Neuron (in vitro differentiated cells): Measurements from ENCODE around the gene ASXL2.
"Not testable (repeated sequence)": the region's sequence is repeated elsewhere in the genome, so short reads cannot be mapped to it uniquely, and the experiment has no call there.

ENCODE experiments used
- H2AFZ ChIP-seq: one replicate; pipeline ENCODE4 v1.6.1; 2013; ENCODE audit warnings: low read depth, mild to moderate bottlenecking, inconsistent platforms, low read length, moderate library complexity
- H3K27me3 ChIP-seq: one replicate; pipeline ENCODE4 v1.6.1; 2013; ENCODE audit warnings: low read length; ENCODE audit not compliant: insufficient read depth
- H3K36me3 ChIP-seq: one replicate; pipeline ENCODE4 v1.6.1; 2013; ENCODE audit warnings: low read length; ENCODE audit not compliant: insufficient read depth
- H3K4me1 ChIP-seq: one replicate; pipeline ENCODE4 v1.6.1; 2013; ENCODE audit warnings: low read length; ENCODE audit not compliant: insufficient read depth
- H3K4me3 ChIP-seq: 2 replicates; pipeline ENCODE4 v1.5.1; 2013; ENCODE audit warnings: mild to moderate bottlenecking, low read length, moderate library complexity
- H3K9me3 ChIP-seq: one replicate; pipeline ENCODE4 v1.6.1; 2013; ENCODE audit warnings: low read length

ASXL2 gene

DNA sequence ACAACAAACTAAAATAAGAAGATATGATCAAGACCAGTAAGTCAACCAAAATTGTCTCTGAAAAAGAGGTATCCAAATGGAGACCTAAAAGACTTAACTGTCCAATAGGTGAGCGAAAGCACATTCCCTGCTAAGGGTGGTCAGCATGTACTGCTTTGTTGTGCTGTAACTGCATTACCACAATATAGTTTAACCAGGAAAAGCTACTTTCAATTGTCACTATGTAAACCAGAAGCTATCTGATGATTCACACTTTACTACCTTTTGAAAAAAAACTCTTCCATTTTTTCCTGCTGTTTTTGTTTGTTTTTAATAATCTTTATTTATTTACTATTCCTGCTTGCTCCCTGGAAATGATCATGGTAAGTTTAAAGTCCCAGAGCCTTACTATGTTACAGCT is 36.1 kb downstream of the ASXL2 start:
- no peaks in the 10 kb centered on the region for H3K9me3 ChIP-seq
- no peaks in the 10 kb centered on the region for H3K27me3 ChIP-seq
- H2AFZ ChIP-seq: no peak overlapping the region
- no peaks in the 10 kb centered on the region for H3K4me1 ChIP-seq
- H3K36me3 ChIP-seq: peaks cover 20% of the 10 kb centered on the region
- H3K4me3 ChIP-seq: no peak overlapping the region

DNA sequence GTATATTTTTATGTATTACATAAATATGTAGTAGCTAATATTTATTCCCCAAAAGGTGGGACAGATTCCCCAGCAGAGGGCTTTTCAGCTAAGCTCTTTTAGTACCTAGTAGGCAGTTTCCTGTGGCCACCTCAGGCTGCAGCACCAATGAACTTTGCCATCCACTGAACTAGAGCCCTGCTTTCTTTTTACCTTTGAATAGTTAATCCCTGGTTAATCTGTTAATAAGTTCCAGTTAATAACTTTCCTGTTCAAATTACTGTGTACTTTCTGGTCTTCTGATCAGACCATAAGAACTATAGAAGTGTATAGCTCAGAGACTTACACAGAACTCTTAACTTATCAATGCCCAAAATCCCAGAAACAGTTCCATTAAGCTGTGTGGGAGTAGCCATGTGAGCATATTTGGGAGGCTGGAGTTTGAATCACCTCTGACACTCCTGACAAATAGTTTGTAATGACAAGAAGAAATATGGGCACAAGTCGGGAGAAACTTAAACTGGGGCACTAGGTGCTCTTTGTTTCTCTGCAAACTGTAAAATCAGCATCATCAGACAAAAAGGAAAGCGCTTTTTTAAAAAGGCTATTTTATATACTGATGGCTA is 40.0 kb downstream of the ASXL2 start:
- no peak overlapping the region for H3K4me3 ChIP-seq

DNA sequence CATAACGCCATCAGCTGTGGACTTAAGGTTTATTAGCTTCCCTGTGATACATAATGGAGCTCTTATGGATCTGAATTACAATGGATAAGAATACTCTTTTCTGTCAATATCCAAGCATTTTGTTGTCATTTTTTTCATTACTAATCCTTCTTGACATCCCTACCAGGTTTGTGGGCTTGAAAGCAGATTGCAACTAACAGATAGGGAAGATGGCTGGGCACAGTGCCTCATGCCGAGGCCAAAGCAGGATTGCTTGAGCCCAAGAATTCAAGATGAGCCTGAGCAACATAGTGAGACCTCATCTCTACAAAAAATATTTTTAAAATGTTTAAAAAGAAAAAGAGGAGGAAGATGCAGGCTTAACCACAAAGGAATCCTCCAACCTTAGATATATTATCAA is 42.4 kb downstream of the ASXL2 start:
- Histone ChIP-seq H3K4me3 (no peak overlapping the region), H3K4me1 (no peaks in the 10 kb centered on the region), H2AFZ (no peak overlapping the region), H3K9me3 (peaks cover 7% of the 10 kb centered on the region), H3K27me3 (no peaks in the 10 kb centered on the region), H3K36me3 (peaks cover 4% of the 10 kb centered on the region)

More for the DNA sequence above, 40.0 kb downstream of the ASXL2 start:
- Histone ChIP-seq H2AFZ (no peak overlapping the region), H3K4me1 (no peaks in the 10 kb centered on the region), H3K27me3 (no peaks in the 10 kb centered on the region), H3K36me3 (peaks cover 14% of the 10 kb centered on the region), H3K9me3 (peaks cover under 1% of the 10 kb centered on the region)

- H3K4me3 ChIP-seq: no peak overlapping the region
- no peaks in the 10 kb centered on the region for H3K36me3 ChIP-seq
- peaks cover 7% of the 10 kb centered on the region for H3K9me3 ChIP-seq
- H2AFZ ChIP-seq: no peak overlapping the region
- no peaks in the 10 kb centered on the region for H3K27me3 ChIP-seq
- no peaks in the 10 kb centered on the region for H3K4me1 ChIP-seq
Observed at GRCh38 chr2:25833566-25833965, 44.7 kb downstream of the ASXL2 start.

GRCh38 chr2:25832897-25833296 is 45.4 kb downstream of the ASXL2 start:
- Histone ChIP-seq H3K9me3 (peaks cover 7% of the 10 kb centered on the region), H3K4me1 (no peaks in the 10 kb centered on the region), H2AFZ (no peak overlapping the region)

DNA sequence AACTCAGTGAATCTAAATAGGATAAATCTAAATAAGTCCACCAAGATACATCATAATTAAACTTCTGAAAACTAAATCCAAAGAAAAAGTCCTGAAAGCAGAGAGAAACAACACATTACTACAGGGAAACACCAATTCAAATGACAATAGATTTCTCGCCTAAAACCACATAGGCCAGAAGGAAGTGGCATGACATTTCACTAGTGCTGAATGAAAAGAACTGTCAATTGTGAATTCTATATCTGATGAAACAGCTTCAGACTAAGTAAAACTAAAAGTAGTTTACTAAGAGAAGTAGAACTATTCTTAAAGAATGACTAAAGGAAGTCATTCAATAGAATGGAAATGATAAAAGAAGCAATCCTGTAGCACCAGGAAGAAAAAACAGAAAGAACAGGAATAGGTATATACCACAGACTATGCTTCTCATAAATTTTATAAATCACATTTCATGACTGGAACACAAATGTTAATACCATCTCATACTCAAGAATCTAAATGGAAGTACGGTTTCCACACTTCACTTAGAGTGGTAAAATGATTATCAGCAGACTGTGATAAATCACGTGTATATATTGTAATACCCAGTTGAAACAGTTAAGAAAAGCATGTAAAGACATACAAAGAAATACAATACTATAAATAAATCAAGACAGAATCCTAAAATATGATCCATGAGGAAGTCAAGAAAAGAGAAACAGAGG is 46.4 kb downstream of the ASXL2 start:
- no peak overlapping the region for H2AFZ ChIP-seq
- H3K4me1 ChIP-seq: no peaks in the 10 kb centered on the region
- no peaks in the 10 kb centered on the region for H3K36me3 ChIP-seq
- H3K9me3 ChIP-seq: peaks cover 7% of the 10 kb centered on the region
- H3K27me3 ChIP-seq: no peaks in the 10 kb centered on the region
- H3K4me3 ChIP-seq: no peak overlapping the region

More at GRCh38 chr2:25832897-25833296, 45.4 kb downstream of the ASXL2 start:
- Histone ChIP-seq H3K27me3 (no peaks in the 10 kb centered on the region), H3K4me3 (no peak overlapping the region), H3K36me3 (no peaks in the 10 kb centered on the region)

- no peak overlapping the region for H2AFZ ChIP-seq
- peaks cover 7% of the 10 kb centered on the region for H3K9me3 ChIP-seq
- no peaks in the 10 kb centered on the region for H3K4me1 ChIP-seq
- no peak overlapping the region for H3K4me3 ChIP-seq
- no peaks in the 10 kb centered on the region for H3K27me3 ChIP-seq
- no peaks in the 10 kb centered on the region for H3K36me3 ChIP-seq
Observed at GRCh38 chr2:25829828-25830227, 48.5 kb downstream of the ASXL2 start.

- Histone ChIP-seq H3K4me1 (no peaks in the 10 kb centered on the region), H2AFZ (no peak overlapping the region), H3K36me3 (no peaks in the 10 kb centered on the region), H3K4me3 (no peak overlapping the region), H3K9me3 (peaks cover 7% of the 10 kb centered on the region), H3K27me3 (no peaks in the 10 kb centered on the region)
Observed at GRCh38 chr2:25829377-25829704, 48.9 kb downstream of the ASXL2 start.

- not testable (repeated sequence) for H3K4me1 ChIP-seq, H3K9me3 ChIP-seq, H3K27me3 ChIP-seq, H3K4me3 ChIP-seq, H3K36me3 ChIP-seq, H2AFZ ChIP-seq
Observed at GRCh38 chr2:25828532-25829376, 49.5 kb downstream of the ASXL2 start.

GRCh38 chr2:25825238-25825637 is 53.0 kb downstream of the ASXL2 start:
- peaks cover 2% of the 10 kb centered on the region for H3K9me3 ChIP-seq
- no peaks in the 10 kb centered on the region for H3K36me3 ChIP-seq
- H3K27me3 ChIP-seq: no peaks in the 10 kb centered on the region
- no peak overlapping the region for H2AFZ ChIP-seq
- H3K4me1 ChIP-seq: no peaks in the 10 kb centered on the region
- H3K4me3 ChIP-seq: no peak overlapping the region

DNA sequence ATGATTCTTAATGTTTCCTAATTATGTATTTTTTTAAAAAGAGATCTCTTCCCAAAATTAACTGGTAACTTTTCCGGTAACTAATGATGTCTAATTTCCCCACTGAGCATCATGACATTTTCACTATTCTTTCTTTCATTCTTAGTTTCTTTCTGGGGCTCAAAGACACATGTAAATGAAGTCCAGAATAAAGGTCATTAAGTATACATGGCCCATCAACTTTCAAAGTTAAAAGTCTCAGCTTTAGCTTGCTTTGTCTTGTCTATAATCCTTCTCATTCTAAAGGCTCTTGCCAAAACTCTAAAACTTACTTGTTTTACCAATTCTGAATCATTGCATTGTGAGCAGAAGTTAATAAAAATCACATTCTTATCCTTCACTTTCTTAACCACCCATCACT is 53.6 kb downstream of the ASXL2 start:
- Histone ChIP-seq H3K4me3 (no peak overlapping the region), H3K27me3 (no peaks in the 10 kb centered on the region), H3K9me3 (peaks cover 2% of the 10 kb centered on the region), H3K36me3 (no peaks in the 10 kb centered on the region), H2AFZ (no peak overlapping the region), H3K4me1 (no peaks in the 10 kb centered on the region)

GRCh38 chr2:25824216-25824615 is 54.1 kb downstream of the ASXL2 start:
- Histone ChIP-seq H3K36me3 (no peaks in the 10 kb centered on the region), H3K27me3 (no peaks in the 10 kb centered on the region), H3K4me1 (no peaks in the 10 kb centered on the region), H3K9me3 (peaks cover 2% of the 10 kb centered on the region), H2AFZ (no peak overlapping the region), H3K4me3 (no peak overlapping the region)
